K562 (cell line): ENCODE data around the gene ZNF83. TPM values are rescaled to one million over a fixed set of nuclear protein-coding genes. Genes with fewer than 3 reads are reported as not detected.

Source experiments
- ARID3B ChIP-seq: fragments of 250-450 bp; sonication (Bioruptor Pico); IDR thresholded peaks from 2 replicates; pipeline ENCODE4 v1.4.0; 2020; ENCODE audit warnings: borderline replicate concordance
- ATF4 ChIP-seq: fragments of 450-650 bp; formaldehyde crosslinking; IDR thresholded peaks from 2 replicates; pipeline ENCODE4 v1.4.0; 2022; ENCODE audit warnings: mild to moderate bottlenecking, moderate library complexity
- CC2D1A ChIP-seq: fragments of 450-650 bp; IDR thresholded peaks from 2 replicates; pipeline ENCODE4 v1.6.1; 2017; ENCODE audit warnings: mild to moderate bottlenecking
- CHD2 ChIP-seq: IDR thresholded peaks from 2 replicates; pipeline ENCODE4 v1.6.1; 2011; ENCODE audit warnings: low read depth, low read length
- EHMT2 ChIP-seq: fragments of 450-650 bp; IDR thresholded peaks from 2 replicates; pipeline ENCODE4 v1.6.1; 2018; ENCODE audit warnings: antibody characterized with exemption
- EP300 ChIP-seq: IDR thresholded peaks from 2 replicates; pipeline ENCODE4 v1.6.1; 2012; ENCODE audit warnings: low read length, improper control_type of control experiment
- ETV1 ChIP-seq: fragments of 450-650 bp; conservative IDR thresholded peaks from 2 replicates; pipeline ENCODE4 v1.6.1; 2016; ENCODE audit warnings: missing genetic modification characterization, control low read depth, low read depth, missing compliant biosample characterization
- FOXP1 ChIP-seq: sonication (generic); formaldehyde crosslinking; IDR thresholded peaks from 2 replicates; pipeline ENCODE4 v1.8.0; 2022; ENCODE audit warnings: mild to moderate bottlenecking, missing genetic modification reagents
- GABPB2 ChIP-seq: fragments of 250-450 bp; sonication (Bioruptor Pico); conservative IDR thresholded peaks from 2 replicates; pipeline ENCODE4 v1.5.1; 2021; ENCODE audit warnings: mild to moderate bottlenecking
- GATAD2A ChIP-seq: fragments of 450-650 bp; IDR thresholded peaks from 2 replicates; pipeline ENCODE4 v1.6.1; 2017
- HDAC8 ChIP-seq: fragments of 450-650 bp; IDR thresholded peaks from 2 replicates; pipeline ENCODE4 v1.6.1; 2016; ENCODE audit warnings: mild to moderate bottlenecking, missing genetic modification characterization, moderate library complexity, missing compliant biosample characterization
- JUND ChIP-seq, 2 experiments: IDR thresholded peaks; 2 replicates in 1 of 2; 3 replicates in 1 of 2; pipeline ENCODE4 v1.6.1; 2011; ENCODE audit warnings: borderline replicate concordance in 2 of 2, low read depth in 2 of 2, low read length in 2 of 2, improper control_type of control experiment in 1 of 2, missing biosample characterization in 1 of 2, missing genetic modification characterization in 1 of 2, missing genetic modification reagents in 1 of 2
- KDM2B ChIP-seq: fragments of 250-450 bp; sonication (Bioruptor Pico); IDR thresholded peaks from 2 replicates; pipeline ENCODE4 v1.8.0; 2021; ENCODE audit warnings: mild to moderate bottlenecking, moderate library complexity
- RBBP5 ChIP-seq: fragments of 200-600 bp; sonication (generic); IDR thresholded peaks from 2 replicates; pipeline ENCODE4 v1.6.1; 2012; ENCODE audit warnings: borderline replicate concordance, mild to moderate bottlenecking, low read length, control low read depth, inconsistent platforms; ENCODE audit not compliant: insufficient read depth, poor library complexity, severe bottlenecking
- RFX1 ChIP-seq: fragments of 450-650 bp; IDR thresholded peaks from 2 replicates; pipeline ENCODE4 v1.6.1; 2016; ENCODE audit warnings: mild to moderate bottlenecking, moderate library complexity
- SIN3B ChIP-seq: fragments of 450-650 bp; IDR thresholded peaks from 2 replicates; pipeline ENCODE4 v1.6.1; 2017; ENCODE audit warnings: low read depth, mild to moderate bottlenecking, moderate library complexity
- SP1 ChIP-seq: sonication (generic); formaldehyde crosslinking; IDR thresholded peaks from 2 replicates; pipeline ENCODE4 v1.8.1; 2022; ENCODE audit warnings: mild to moderate bottlenecking, missing genetic modification reagents
- THRB ChIP-seq: fragments of 450-650 bp; formaldehyde crosslinking; conservative IDR thresholded peaks from 2 replicates; pipeline ENCODE4 v1.4.0; 2022; ENCODE audit warnings: mild to moderate bottlenecking, missing genetic modification characterization
- YBX1 ChIP-seq: fragments of 450-650 bp; IDR thresholded peaks from 2 replicates; pipeline ENCODE4 v1.7.1; 2016; ENCODE audit warnings: mild to moderate bottlenecking
- ZNF277 ChIP-seq: fragments of 250-450 bp; sonication (Bioruptor Pico); IDR thresholded peaks from 2 replicates; pipeline ENCODE4 v1.8.0; 2022; ENCODE audit warnings: inconsistent platforms, mild to moderate bottlenecking, moderate library complexity, borderline replicate concordance
- ZNF655 ChIP-seq: fragments of 250-450 bp; sonication (Bioruptor Pico); IDR thresholded peaks from 2 replicates; pipeline ENCODE4 v1.5.0; 2021
- polyA plus RNA-seq, 8 experiments: library from polyadenylated mRNA; depleted of rRNA in 4 of 8; stranded (reverse) in 5 of 8; unstranded in 3 of 8; fragments of >200 nt; fragmentation: Nextera tagmentation in 2 of 8; fragmentation: Illumina TruSeq in 1 of 8; extraction: Ambion mirVana in 2 of 8; extraction: Trizol in 1 of 8; gene quantifications; 2 replicates each; pipeline versions ENCODE4 v1.2.1 to v1.2.3, GENCODE V29; 2011 to 2014; ENCODE audit warnings: inconsistent platforms in 1 of 8, missing spikeins in 1 of 8
- total RNA-seq, 7 experiments: library from RNA; depleted of rRNA in 6 of 7; stranded (reverse); fragments of >200 nt in 6 of 7; fragmentation: Illumina TruSeq in 2 of 7; extraction: Trizol in 2 of 7; gene quantifications; 2 replicates each; pipeline versions ENCODE4 v1.2.1 to v1.2.3, GENCODE V29; 2011 to 2021; ENCODE audit warnings: low replicate concordance in 1 of 7

Gene ZNF83
- total and polyA plus RNA-seq, 9 of the 15 experiments (the other 6 are each of a cell fraction or from before 2014, with no cell fraction given) = 18.6 to 74.3 (median 51.9) TPM

GRCh38 chr19:52601025-52601973 lies 36.9 kb downstream of the ZNF83 start (continued):
- TF ChIP-seq EP300 (no peak), RFX1 (no peak), JUND (IDR thresholded peaks at IDR 0.05; ENCODE audit: borderline replicate concordance, low read depth, low read length) (peak; percentile 19; the same call in 1 of the 2 replicates), JUND (tag; IDR thresholded peaks at IDR 0.05; ENCODE audit: borderline replicate concordance, low read depth, low read length) (no peak), CC2D1A (no peak), THRB (CRISPR knock-in tag) (no peak), KDM2B (CRISPR knock-in tag) (0 out of 2 replicates have a peak, but pooled peaks have one; percentile 5), ATF4 (no peak), CHD2 (no peak), YBX1 (no peak), ARID3B (no peak), GATAD2A (no peak), EHMT2 (no peak), ZNF655 (CRISPR knock-in tag) (no peak), ETV1 (tag) (0 out of 2 replicates have a peak, but pooled peaks have one; percentile 26), FOXP1 (no peak), RBBP5 (peak; percentile 42), HDAC8 (tag) (no peak), ZNF277 (CRISPR knock-in tag) (no peak), SP1 (CRISPR knock-in tag) (0 out of 2 replicates have a peak, but pooled peaks have one; percentile 41), SIN3B (no peak), GABPB2 (no peak)
